ENCODE results near the gene SLC22A2. TPM values are rescaled to one million over a fixed set of nuclear protein-coding genes. Genes with fewer than 3 reads are reported as not detected.
A peak's percentile ranks its signal among the peaks of the same experiment; 100 is the strongest.

Gene SLC22A2
- polyA plus RNA-seq, 4 donors: 9.2 to 10.7 (median 9.8) TPM

DNA sequence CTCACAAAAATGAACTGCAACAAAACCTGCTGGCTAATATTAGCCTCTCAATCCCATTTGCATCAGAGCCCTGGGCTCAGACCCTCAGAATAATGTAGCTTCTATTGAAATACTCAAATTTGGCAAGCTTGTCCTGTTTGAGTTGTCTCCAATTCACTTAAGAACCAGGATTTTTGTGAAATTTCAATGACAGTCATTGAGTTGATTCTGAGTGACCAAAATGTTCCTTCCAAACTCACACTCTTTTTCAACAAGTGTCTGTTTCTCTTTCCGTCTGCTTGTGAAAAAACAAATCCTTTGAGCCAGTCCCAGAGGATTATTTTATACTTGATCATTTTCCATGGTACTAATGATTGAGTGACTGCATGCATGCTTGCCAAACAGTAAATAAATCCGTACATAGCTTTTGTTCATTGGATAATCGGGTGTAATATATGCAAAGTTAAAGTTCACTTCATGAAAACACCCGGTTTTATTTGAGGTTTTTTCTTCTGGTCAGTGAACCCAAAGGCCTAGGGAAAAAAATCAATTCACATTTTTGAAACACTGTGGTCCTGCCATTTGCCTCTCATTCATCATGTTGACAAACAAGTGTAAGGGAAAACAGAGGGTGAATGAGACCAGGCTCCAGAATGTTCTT is 16.4 kb upstream of the SLC22A2 start:
- no peak for DNase-seq (ENCODE audit: low read depth in 4 of 4, low spot score in 2 of 4)

DNA sequence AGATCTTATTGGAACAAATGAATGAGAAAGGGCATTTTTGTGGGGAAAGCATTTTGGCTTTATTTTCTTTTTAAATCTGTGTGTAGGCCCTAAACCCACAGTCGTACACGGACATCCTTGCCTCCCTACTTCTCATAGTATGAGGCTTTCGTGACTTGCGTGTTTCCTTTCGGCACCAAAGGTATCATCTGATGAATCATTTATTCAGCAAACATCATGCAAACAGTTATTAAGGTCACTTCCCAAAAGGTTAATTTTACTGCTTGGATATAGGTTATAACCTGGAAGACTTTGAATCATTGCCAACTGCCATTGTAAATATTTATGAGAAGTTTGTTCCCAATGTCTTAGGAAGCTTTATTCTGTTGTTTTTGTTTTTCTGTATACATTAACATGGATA is 15.1 kb upstream of the SLC22A2 start:
- no peak for DNase-seq (ENCODE audit: low read depth in 4 of 4, low spot score in 2 of 4)

DNA sequence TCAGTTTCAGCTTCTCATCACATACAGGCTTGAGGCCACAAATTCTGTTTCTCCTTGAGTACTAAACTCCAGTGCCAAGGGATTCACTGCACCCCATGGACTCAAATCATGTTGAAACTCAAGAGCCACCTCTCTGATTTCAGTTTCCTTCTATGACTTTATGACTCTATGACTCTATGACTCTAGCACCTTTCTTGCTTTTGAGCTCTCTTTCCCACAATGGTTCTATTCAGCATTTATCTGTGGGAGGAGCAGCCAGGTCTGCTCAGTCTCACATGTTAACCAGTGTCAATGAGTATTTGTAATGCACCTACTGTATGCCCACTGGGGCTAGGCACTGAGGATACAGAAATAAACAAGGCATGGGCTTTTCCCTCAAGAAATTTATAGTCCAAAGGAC is 14.6 kb upstream of the SLC22A2 start:
- DNase-seq (ENCODE audit: low read depth in 4 of 4, low spot score in 2 of 4): no peak

DNA sequence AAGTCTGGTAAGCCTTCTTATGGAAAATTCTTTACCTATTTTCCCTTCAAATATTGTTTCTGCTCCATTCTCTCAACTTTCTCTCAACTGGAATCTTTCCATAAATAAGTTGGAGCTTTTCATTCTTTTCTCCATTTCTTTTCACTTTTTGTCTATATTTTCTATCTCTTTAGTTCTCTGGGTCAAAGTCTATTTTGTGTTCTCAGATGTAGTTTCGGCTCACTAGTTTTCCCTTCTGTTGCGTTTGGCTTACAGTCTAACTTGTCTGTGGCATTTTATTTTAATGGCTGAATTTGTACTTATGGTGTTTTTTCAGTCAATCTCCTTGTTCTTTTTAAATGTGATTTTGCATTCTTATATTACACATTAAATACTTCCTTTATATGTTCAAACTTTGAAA is 14.1 kb upstream of the SLC22A2 start:
- no peak for DNase-seq (ENCODE audit: low read depth in 4 of 4, low spot score in 2 of 4)

DNA sequence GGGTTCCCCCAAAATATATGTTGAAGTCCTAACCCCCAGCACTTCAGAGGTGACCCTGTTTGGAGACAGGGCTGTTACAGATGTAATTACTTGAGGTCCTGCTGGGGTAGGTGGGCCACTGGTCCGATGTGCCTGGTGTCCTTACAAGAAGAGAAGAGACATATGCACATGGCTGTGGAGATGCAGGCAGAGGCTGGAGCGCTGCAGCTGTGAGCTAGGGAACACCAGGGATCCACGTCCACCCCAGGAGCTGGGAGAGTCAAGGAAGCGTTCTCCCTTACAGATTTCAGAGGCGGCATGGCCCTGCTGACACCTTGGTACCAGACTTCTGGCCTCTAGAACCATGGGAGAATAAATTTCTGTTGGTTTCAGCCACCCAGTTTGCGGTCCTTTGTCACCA is 11.7 kb upstream of the SLC22A2 start:
- no peak for DNase-seq (ENCODE audit: low read depth in 4 of 4, low spot score in 2 of 4)

DNA sequence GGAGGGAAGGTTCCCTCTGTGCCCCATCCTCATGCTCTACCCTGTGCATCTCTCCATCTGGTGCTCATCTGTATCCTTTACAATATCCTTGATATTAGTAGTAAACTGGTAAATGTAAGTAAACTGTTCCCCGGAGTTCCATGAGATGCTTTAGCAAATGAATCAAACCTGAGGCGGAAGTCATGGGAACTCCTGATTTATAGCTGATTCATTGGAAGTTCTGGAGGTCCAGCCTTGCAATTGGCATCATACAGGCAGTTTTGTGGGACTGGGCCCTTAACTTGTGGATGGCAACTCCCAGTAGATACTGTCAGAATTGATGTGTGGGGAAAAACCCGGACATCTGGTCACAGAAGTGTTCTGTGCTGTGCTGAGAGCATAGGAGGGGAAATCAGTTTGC is 11.2 kb upstream of the SLC22A2 start:
- DNase-seq (ENCODE audit: low read depth in 4 of 4, low spot score in 2 of 4): no peak

DNA sequence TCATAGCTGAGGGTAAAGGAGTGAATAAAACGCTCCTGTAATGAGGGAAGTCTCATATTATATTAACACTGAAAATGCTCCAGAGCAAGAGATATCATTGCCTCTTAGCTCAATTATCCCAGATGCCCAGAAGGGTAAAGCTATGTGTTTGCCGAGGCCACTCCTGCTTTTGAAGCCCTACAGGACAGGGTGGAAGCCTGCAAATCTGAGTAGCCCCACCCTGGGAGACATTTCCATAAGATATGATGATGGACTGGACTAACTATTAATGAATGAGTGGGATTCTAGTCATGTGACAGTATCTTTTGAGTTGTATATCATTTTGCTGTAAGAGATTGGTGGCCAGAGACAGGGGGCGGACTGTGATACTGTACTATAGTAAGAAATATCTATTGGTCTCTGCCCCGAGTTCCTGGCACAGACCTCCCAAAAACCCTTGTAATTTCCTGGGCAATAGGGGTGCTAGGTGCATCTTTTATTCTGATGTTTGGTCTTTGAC is 10.5 kb upstream of the SLC22A2 start:
- no peak for DNase-seq (ENCODE audit: low read depth in 4 of 4, low spot score in 2 of 4)

DNA sequence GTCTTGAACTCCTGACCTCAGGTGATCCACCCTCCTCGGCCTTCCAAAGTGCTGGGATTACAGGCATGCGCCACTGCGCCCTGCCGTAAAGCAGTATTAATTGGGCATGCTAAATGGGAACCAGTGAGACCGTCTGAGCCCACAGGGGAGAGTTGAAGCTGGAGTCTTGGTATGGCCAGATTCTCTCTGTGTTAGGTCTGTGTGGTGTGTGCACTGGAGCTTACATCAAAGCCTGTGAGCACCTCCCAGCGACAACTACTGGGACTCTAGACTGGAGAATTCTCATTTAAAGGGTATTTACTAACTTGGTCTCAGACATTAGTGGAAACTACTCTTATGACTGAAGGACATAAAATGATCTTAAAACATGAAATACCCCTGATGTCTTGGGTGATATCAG is 8.5 kb upstream of the SLC22A2 start:
- DNase-seq (ENCODE audit: low read depth in 4 of 4, low spot score in 2 of 4): no peak

DNA sequence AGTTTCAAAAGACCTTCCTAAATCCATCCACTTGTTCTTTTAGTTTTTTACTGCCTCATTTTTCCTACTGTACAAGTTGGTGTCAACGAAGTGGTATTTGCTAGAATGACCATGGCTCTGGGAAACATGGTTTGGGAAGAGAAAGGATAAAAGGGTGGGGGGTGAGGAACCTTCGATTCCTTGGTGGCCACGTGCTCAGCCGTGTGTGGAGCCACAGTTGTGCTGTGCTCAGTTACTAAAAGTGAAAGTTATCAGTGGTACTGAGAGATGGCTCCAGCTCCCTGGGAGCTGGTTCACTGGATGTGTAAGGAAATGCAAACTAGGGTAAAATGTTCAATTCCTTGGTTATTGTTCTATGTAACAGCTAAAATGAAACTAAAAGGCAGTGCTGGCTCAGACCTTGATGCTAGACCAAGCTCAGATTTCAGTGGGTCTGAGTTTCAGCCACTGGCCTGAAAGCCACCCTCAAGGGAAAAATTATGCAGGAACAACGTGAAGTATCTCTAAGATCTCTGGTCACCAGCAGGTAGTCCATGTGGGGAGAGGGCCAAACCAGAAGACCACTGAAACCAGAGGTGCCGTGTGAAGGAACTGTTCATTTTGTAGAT is 7.4 kb upstream of the SLC22A2 start:
- no peak for DNase-seq (ENCODE audit: low read depth in 4 of 4, low spot score in 2 of 4)

DNA sequence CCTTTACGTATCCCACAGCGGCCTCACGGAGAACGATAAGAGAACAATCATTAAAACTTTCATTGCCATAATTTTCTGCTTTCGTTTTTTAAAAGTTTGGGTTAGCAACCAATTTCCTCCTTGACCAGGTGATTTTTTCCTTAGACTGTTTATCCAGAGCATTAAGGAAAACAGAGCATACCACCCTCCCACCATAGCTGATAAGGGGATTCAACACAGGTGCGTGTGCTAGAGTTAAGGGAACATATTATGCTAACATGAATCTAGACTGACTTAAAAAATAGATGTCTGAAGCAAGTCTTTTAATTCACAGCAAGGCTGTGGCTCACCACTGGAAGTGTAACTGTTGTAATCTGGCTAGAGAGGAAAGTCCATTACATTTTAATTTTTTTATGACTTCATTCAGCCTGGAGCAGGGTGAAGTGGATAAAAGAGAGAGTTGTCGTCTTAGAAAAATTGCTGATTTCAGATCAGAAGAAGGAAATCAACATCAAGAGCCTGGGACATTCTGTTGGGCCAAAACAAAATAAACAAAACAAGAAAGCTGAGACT is 5.5 kb upstream of the SLC22A2 start:
- no peak for DNase-seq (ENCODE audit: low read depth in 4 of 4, low spot score in 2 of 4)

DNA sequence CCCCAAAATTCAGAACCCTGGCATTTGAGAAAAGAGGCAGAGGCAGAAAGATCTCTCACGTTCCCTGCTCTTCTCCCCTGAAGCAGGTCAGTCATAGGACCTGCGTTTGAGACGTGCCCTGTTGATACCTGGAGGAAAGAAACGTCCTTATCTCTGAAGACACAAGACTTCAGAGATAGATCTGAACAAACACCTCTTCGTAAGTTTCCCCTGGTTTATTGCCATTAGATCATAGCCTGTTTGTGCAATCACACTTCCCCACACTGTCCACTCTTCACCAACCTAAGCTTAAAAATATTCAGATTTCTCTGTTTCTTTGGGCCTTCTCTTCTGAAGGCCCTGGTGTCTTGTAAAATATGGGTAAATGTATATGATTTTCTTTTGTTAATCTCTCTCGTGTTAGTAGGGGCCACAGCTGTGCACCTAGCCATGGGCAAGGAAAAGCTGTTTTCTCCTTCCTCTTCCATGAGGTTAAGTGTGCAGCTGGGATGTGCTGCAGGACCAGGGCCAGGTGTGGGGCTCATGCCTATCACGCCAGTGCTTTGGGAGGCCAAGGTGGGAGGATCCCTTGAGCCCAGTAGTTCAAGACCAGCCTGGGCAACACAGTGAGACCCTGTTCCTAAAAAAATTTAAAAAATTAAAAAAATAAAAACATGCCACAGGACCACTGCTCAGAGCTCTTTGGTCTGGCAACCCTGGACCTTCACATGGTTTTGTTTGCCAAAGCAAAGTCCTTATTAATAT is 4.7 kb upstream of the SLC22A2 start:
- no peak for DNase-seq (ENCODE audit: low read depth in 4 of 4, low spot score in 2 of 4)

DNA sequence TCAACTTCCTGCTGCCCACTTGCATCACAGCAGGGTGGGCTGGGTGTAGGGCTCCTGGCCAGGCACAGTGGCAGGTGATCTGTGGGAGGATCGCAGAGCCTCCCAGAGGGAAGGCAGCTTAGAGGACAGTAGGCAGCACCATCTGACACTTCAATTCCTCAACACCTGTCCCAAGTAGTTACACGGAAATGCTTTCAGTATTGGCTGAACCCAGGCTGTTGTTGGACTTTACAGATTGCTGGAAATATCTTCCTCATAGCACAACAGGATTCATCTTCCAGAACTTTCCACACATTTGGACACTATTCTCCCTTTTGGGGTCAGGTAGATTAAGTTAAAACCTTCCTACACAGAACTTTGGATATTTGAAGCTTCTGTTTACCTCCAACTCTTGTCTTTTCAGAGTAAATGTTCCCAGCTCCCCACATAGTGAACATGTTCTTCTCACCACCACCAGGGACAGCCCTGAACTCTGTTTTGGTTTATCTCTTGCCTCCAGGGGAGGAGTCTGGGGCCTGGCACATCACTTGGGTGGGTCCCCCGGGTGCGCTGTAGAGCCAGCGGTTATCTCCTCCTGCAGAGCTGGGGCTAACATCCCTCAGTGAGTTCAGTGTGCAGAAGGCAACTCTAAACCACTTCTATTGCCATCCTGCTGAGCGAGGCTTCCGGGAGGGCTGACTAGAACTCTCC is 3.5 kb upstream of the SLC22A2 start:
- no peak for DNase-seq (ENCODE audit: low read depth in 4 of 4, low spot score in 2 of 4)

DNA sequence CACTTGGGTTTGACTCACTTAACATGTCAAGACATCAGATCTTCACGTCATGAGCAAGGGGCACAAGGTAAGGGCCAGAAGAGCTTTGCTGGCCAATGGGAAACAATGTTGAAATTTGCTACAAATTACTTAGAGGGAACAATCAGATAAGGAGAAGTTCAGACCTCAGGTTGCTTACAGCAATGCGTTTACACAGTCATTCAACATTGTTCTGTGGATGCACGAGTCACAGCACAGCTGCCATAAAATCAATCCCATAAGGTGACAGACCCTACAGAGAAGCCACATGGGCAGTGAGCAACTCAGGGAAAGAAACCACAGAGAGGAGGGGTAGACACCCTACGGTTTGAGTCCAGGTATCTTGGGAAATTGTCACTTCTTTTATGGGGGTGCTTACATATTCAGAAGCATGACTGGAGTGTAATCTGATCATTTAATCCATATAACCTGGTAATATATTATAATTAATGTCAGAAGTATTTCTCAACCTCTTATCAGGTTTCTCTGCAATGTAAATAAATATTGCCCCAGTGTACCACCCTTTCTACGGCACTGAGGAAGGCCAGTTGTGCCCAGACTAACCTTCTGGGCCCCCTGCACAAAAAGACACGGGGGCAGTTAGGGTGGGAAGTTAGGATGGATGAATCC is 2.3 kb upstream of the SLC22A2 start:
- no peak for DNase-seq (ENCODE audit: low read depth in 4 of 4, low spot score in 2 of 4)

DNA sequence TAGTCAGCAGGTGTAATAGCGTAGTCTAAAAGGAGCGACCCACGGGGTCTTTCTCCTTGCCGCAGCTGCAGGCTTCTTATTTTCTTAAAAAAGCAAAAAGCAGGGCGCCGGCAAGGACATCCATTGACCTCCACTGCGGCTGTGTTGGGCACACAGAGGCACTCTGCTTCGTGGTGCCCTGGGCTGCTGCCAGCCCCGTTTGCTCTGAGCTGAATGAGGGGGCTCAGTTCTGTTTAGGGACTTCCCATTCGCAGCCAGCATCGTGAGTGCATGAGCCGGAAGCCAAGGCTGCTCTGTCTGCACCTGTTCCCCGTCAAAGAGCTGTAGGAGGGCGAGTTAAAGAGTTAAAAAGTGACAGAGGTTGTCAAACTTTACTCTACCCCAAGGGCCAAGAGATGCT is 1.7 kb upstream of the SLC22A2 start:
- DNase-seq (ENCODE audit: low read depth in 4 of 4, low spot score in 2 of 4): no peak

DNA sequence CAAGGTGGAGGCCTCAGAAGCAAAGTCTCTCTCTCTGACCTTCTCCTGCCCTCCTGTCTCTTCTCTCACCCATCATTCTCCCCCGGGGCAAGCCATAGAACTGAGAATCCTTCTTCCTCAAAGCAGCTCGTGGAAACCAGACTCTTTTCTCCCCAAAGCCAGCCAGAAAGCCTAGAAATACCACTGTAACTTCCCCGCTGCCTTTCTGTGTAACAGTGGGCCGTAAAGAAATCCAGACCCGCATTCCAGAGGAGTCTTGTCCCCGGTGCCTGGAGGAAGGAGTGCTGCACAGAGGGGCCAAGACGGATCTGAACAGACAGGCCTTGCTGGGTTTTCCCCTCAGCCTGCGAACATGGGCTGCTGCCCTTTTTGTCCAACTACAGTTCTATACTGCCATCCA is 977 bp upstream of the SLC22A2 start:
- no peak for DNase-seq (ENCODE audit: low read depth in 4 of 4, low spot score in 2 of 4)

DNA sequence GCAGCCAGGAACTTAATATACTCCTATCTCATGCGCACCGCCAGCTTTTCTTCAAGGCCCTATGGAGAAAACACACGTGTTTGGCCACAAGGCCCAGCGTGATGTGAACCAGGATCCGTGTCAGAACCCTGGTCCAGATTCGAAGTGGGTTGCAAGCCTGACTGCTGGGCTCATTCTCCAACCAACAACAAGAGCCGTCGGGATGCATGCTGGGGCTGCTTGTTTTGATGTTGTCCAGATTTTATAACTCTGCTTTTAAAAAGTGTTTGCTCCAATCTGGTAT is 463 bp upstream of the SLC22A2 start:
- no peak for DNase-seq (ENCODE audit: low read depth in 4 of 4, low spot score in 2 of 4)

DNA sequence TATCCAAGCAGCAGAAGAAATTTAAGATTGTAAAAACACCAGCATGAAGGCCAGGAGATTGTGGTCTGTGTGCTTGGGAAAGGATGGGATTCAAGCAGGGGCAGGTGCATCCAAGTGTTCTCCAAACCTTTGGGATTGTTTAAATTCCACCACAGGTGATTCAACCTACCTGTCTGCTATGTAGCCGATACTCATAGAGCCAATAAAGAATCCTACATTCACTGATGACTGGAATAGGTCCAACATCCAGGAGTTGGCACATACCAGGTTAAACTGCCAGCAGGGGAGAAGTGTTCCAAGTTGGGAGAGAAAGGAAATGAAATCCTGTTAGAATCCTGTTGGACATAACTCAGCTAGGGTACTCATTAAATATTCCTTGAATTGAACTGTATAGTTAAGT is 2.2 kb downstream of the SLC22A2 start:
- no peak for DNase-seq (ENCODE audit: low read depth in 4 of 4, low spot score in 2 of 4)

DNA sequence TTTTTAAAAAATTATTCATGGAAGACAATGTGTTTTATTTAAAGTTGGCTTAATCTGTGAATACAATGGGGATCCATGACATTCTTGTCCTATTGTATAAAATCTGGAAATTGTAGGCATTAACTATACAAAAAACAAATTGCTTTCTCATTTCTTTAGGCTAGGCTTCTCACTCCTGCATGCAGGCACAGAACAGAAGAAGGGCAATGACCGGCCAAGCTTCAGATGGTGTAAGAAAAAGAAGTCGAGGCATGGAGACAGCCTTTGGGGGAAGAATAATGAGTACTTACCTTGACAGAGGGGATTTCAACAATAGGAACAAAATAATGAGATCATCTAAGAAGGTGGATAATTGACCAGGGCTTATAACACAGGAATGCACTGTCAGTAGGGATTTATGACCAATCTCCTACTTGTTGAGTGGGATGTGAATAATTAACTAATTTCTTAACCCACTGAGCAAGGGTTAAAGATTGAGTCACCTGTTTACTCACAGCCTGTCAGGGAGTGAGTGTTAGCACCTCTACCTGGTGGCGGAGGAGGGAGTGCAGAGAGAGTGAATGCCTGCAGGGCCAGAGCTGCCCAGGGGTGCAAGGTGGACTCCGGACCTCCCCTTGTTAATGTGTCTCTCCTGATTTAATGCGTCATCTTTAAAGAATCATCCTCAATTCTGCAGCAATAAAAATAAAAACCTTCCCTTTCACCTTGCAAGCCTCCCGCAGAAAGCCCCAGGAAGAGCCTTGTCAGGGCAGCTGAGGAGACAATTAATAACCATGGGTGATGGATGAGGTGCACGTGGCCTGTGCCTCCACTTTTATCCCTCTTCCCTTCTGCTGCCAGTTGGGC is 3.9 kb downstream of the SLC22A2 start:
- peak in 2 of 4 donors; percentile 35 to 52 for DNase-seq (ENCODE audit: low read depth in 4 of 4, low spot score in 2 of 4)

DNA sequence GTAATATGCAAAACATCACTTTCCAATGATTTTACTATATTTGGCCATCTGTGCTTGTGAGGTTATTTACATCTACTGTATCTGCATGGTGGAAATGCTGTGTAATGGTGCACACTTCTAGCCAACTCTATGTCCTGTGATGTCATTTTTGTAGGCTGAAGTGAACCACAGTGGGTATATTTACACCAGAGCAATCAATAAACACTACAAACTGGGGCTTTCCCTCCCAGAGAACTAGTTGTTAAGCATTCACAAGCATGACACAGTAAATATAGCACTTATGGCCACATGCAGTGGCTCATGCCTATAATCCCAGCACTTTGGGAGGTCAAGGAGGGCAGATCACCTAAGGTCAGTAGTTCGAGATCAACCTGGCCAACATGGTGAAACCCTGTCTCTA is 4.9 kb downstream of the SLC22A2 start:
- DNase-seq (ENCODE audit: low read depth in 4 of 4, low spot score in 2 of 4): no peak

DNA sequence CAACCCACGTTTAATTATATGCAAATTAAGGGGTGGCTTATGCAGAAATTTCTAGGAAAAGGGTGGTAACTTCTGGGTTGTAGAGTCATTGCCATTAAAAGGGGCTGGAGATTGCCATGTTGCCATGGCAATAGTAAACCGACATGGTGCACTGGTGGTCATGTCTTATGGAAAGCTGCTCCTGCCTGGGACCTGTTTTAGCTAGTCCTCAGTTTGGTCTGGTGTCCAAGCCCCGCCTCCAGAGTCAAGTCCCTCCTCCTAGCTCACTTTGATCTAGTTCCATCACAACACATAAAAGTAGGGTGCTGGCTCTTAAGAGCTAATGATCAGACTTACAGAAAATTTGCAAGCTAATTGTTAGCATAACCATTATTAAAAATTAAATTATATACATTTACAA is 5.3 kb downstream of the SLC22A2 start:
- no peak for DNase-seq (ENCODE audit: low read depth in 4 of 4, low spot score in 2 of 4)

Data from left renal cortex interstitium (tissue), 4 donors.